ENCODE data around the gene DDR2.

GRCh38 chr1:162709870-162710269 lies 77.6 kb downstream of the DDR2 start:
- TF ChIP-seq, protein P1, sequence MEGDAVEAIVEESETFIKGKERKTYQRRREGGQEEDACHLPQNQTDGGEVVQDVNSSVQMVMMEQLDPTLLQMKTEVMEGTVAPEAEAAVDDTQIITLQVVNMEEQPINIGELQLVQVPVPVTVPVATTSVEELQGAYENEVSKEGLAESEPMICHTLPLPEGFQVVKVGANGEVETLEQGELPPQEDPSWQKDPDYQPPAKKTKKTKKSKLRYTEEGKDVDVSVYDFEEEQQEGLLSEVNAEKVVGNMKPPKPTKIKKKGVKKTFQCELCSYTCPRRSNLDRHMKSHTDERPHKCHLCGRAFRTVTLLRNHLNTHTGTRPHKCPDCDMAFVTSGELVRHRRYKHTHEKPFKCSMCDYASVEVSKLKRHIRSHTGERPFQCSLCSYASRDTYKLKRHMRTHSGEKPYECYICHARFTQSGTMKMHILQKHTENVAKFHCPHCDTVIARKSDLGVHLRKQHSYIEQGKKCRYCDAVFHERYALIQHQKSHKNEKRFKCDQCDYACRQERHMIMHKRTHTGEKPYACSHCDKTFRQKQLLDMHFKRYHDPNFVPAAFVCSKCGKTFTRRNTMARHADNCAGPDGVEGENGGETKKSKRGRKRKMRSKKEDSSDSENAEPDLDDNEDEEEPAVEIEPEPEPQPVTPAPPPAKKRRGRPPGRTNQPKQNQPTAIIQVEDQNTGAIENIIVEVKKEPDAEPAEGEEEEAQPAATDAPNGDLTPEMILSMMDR (IDR thresholded peaks at IDR 0.05) = no peak
- TF ChIP-seq EZH2 (IDR thresholded peaks at IDR 0.05) = no peak
